ENCODE results near the gene LRRC41. TPM values are rescaled to one million over a fixed set of nuclear protein-coding genes. Genes with fewer than 3 reads are reported as not detected.
A peak's percentile ranks its signal among the peaks of the same experiment; 100 is the strongest.

LRRC41 gene
- total RNA-seq, 2 donors from 2014 or later = 74.2 to 88.9 TPM

GRCh38 chr1:46302641-46303037 lies 777 bp downstream of the LRRC41 start:
- Mint-ChIP-seq H3K27ac (peak overlapping the region; percentile 99), H3K27me3 (ENCODE audit: insufficient read depth) (no peaks in the 10 kb centered on the region), H3K36me3 (ENCODE audit: low read depth) (peaks cover 11% of the 10 kb centered on the region), H3K4me3 (peak overlapping the region; percentile 100), H3K9me3 (no peaks in the 10 kb centered on the region), H3K4me1 (peaks cover 29% of the 10 kb centered on the region)
- DNase-seq = no peak
- WGBS, 2 experiments (ENCODE audit: insufficient coverage in 1 of 2, insufficient read length in 1 of 2) = 0% methylated on average over 9 to 32 of the region's 32 CpGs
- Histone ChIP-seq H3K27ac (ENCODE audit: low read depth, low read length) (peak overlapping the region; percentile 100), H3K4me3 (ENCODE audit: low read length) (peak overlapping the region; percentile 95), H3K9me3 (ENCODE audit: control insufficient read depth, low read length) (no peaks in the 10 kb centered on the region), H3K9ac (ENCODE audit: extremely low read depth, low read length, poor library complexity, severe bottlenecking) (peak overlapping the region; percentile 96), H3K36me3 (ENCODE audit: control insufficient read depth, insufficient read depth, low read length) (peaks cover 18% of the 10 kb centered on the region), H3K4me1 (ENCODE audit: control insufficient read depth, insufficient read depth, low read length) (no peaks in the 10 kb centered on the region), H3K27me3 (ENCODE audit: control insufficient read depth, insufficient read depth, low read length, poor library complexity, severe bottlenecking) (no peaks in the 10 kb centered on the region)
- no peak for TF ChIP-seq CTCF (conservative IDR thresholded peaks at IDR 0.05)

GRCh38 chr1:46301808-46302640 lies 1.4 kb downstream of the LRRC41 start:
- peak; percentile 53 for TF ChIP-seq CTCF (conservative IDR thresholded peaks at IDR 0.05)
- H3K4me1 Mint-ChIP-seq = peaks cover 29% of the 10 kb centered on the region
- H3K36me3 Mint-ChIP-seq (ENCODE audit: low read depth) = peaks cover 16% of the 10 kb centered on the region
- H3K27me3 Mint-ChIP-seq (ENCODE audit: insufficient read depth) = no peaks in the 10 kb centered on the region
- H3K4me1 ChIP-seq (ENCODE audit: control insufficient read depth, insufficient read depth, low read length) = no peaks in the 10 kb centered on the region
- H3K4me3 Mint-ChIP-seq = peak overlapping the region; percentile 100
- peak overlapping the region; percentile 96 for H3K9ac ChIP-seq (ENCODE audit: extremely low read depth, low read length, poor library complexity, severe bottlenecking)
- no peaks in the 10 kb centered on the region for H3K27me3 ChIP-seq (ENCODE audit: control insufficient read depth, insufficient read depth, low read length, poor library complexity, severe bottlenecking)
- H3K4me3 ChIP-seq (ENCODE audit: low read length) = peak overlapping the region; percentile 95
- peak; percentile 85 for DNase-seq
- H3K27ac Mint-ChIP-seq = peak overlapping the region; percentile 99
- H3K36me3 ChIP-seq (ENCODE audit: control insufficient read depth, insufficient read depth, low read length) = peaks cover 20% of the 10 kb centered on the region
- peak overlapping the region; percentile 100 for H3K27ac ChIP-seq (ENCODE audit: low read depth, low read length)
- WGBS, 2 experiments (ENCODE audit: insufficient coverage in 1 of 2, insufficient read length in 1 of 2) = 0 to 1% methylated on average over 34 to 79 of the region's 79 CpGs
- no peaks in the 10 kb centered on the region for H3K9me3 Mint-ChIP-seq
- H3K9me3 ChIP-seq (ENCODE audit: control insufficient read depth, low read length) = no peaks in the 10 kb centered on the region

- H3K27ac ChIP-seq (ENCODE audit: low read depth, low read length) = peak overlapping the region; percentile 100
- DNase-seq = peak; percentile 60
- Mint-ChIP-seq H3K36me3 (ENCODE audit: low read depth) (peaks cover 22% of the 10 kb centered on the region), H3K9me3 (no peaks in the 10 kb centered on the region), H3K27ac (peak overlapping the region; percentile 91), H3K4me1 (peaks cover 29% of the 10 kb centered on the region), H3K4me3 (peak overlapping the region; percentile 100), H3K27me3 (ENCODE audit: insufficient read depth) (no peaks in the 10 kb centered on the region)
- no peak for TF ChIP-seq CTCF (conservative IDR thresholded peaks at IDR 0.05)
- H3K4me3 ChIP-seq (ENCODE audit: low read length) = peak overlapping the region; percentile 95
- WGBS, 2 experiments (ENCODE audit: insufficient coverage in 1 of 2, insufficient read length in 1 of 2) = 18 to 29% methylated on average over 7 to 17 of the region's 17 CpGs
- peak overlapping the region; percentile 96 for H3K9ac ChIP-seq (ENCODE audit: extremely low read depth, low read length, poor library complexity, severe bottlenecking)
- peaks cover 22% of the 10 kb centered on the region for H3K36me3 ChIP-seq (ENCODE audit: control insufficient read depth, insufficient read depth, low read length)
- no peaks in the 10 kb centered on the region for H3K27me3 ChIP-seq (ENCODE audit: control insufficient read depth, insufficient read depth, low read length, poor library complexity, severe bottlenecking)
- no peaks in the 10 kb centered on the region for H3K4me1 ChIP-seq (ENCODE audit: control insufficient read depth, insufficient read depth, low read length)
- no peaks in the 10 kb centered on the region for H3K9me3 ChIP-seq (ENCODE audit: control insufficient read depth, low read length)
These were observed 2.0 kb downstream of the LRRC41 start for GRCh38 chr1:46301406-46301807.

All from endodermal cell (in vitro differentiated cells).